GM12892 (cell line): Measurements from ENCODE around the gene ANO6.

Experiments used
- DNase-seq: peaks from one replicate; pipeline ENCODE4 v3.0.0; 2011; ENCODE audit not compliant: insufficient read length
- FAIRE-seq: peaks from 2 replicates; lab custom pipeline; 2011; peaks lifted over from hg19 to GRCh38; lab: Jason Lieb, UNC
- POLR2A ChIP-seq: IDR thresholded peaks from 2 replicates; pipeline ENCODE4 v1.6.1; 2011; ENCODE audit warnings: low read depth, low read length, control low read depth
- POLR2AphosphoS5 ChIP-seq: IDR thresholded peaks from 2 replicates; pipeline ENCODE4 v1.6.1; 2011; ENCODE audit warnings: low read depth, low read length, control low read depth
- TAF1 ChIP-seq: IDR thresholded peaks from 2 replicates; pipeline ENCODE4 v1.6.1; 2011; ENCODE audit warnings: low read depth, mild to moderate bottlenecking, control low read depth, low read length, borderline replicate concordance

Gene ANO6

DNA sequence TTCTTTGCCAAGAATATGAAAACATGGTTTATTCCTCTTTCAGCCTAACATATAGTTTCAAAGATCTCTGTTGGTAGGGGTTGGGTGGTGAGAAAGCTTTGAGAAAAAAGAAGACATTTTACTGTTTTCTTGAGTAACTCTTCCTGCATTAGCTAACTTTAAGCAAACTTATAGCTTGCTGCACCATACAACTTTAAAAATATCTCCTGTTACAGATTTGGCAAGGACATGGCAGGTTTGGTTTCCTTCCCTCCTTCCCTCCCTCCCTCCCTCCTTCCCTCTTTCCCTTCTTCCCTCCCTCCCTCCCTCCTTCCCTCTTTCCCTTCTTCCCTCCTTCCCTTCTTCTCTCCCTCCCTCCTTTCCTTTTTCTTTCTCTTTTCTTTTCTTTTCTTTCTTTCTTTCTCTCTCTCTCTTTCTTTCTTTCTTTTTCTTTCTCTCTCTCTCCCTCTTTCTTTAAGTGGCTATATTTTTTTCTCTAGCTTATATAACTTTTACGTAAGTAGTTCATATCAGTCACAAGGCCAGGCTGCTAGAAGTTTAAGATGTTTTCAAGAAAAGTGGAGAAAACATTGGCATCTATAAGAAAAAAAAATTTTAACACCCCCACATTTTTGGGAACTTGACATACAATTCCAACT, 26.0 kb upstream of the ANO6 start:
- no peak for FAIRE-seq
- no peak for DNase-seq
- no peak for TF ChIP-seq POLR2AphosphoS5
- TF ChIP-seq TAF1 = no peak
- no peak for TF ChIP-seq POLR2A

DNA sequence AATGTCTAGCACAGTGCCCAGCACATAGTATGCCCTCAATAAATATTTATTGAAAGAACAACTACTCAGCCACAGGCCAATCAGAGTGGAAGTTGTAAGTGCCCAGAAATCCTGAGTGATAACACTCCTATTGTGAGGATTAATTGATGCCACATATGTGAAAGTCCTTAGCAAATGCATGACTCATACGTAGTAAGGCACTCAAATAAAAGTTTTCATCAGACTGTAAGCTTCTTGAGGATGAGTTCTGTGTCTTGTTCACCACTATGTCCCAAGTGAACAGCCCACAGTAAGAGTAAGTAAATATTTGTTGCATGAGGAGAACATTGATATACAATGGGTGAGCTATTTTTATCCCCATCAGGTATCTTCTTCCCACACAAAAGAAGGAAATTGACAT, 24.7 kb upstream of the ANO6 start:
- no peak for TF ChIP-seq POLR2AphosphoS5
- TF ChIP-seq TAF1 = no peak
- TF ChIP-seq POLR2A = no peak
- DNase-seq = no peak
- FAIRE-seq = no peak

DNA sequence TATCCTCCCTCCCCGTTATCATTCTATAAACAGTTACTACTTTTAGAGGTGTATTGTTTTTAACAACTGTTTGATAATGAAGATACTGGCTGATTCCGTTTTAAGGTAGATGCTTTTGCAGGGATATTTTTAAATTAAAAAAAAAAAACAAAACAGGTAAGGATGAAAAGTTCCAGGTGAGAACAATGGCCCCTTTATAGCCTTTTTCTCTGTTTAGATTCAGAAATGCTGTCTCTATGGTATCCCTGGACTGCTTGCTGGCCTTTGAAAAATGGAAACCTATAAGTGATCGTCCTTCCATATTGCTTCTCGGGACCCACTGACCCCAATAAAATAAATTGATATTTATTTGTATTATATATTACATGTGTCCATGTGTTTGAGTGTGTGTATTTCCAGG, 23.2 kb upstream of the ANO6 start:
- TF ChIP-seq TAF1 (no peak), POLR2A (no peak), POLR2AphosphoS5 (no peak)
- DNase-seq (no peak), FAIRE-seq (no peak)

DNA sequence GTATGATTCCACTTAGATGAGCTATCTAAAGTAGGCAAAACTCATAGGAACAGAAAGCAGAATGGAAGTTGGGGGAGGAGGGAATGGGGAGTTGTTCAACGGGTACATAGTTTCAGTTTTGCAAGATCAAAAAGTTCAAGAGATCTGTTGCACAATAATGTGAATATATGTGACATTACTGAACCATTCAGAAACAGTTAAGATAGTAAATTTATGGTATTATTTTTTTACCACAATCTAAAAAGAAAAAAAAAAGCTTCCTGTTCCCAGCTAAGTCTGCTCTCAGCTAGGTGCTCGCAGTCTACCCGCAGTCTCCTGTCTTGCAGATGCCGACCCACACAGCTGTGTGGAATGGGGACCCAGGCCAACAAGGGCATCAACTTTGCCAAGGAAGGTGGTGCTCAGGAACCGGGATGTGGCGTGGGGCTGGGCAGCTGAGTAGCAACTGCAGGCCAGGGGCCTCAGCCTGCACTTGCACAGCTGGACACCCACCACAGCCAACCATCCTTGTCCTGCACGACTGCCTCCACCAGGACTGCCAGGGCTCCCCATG, 15.3 kb upstream of the ANO6 start:
- TF ChIP-seq POLR2A (no peak), TAF1 (no peak), POLR2AphosphoS5 (no peak)
- DNase-seq (no peak), FAIRE-seq (no peak)

DNA sequence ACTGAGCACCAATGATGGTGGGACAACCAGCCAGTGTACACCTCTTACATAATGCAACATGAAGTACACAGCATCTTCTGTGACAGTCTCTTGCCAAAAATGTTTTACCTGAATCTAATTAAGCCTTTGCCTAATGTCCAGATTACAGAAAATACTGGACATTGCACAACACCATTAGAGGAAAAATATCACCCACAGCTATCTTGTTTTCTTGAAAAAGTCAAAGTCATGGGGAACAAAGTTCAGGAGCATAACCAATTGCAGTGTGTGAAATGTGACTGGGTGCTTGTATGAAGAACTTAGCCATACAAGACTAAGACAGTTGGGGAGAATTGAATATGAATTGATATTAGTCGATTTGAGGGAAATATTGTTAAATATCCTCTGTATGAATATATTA, 12.1 kb upstream of the ANO6 start:
- no peak for TF ChIP-seq POLR2A
- TF ChIP-seq POLR2AphosphoS5 = no peak
- TF ChIP-seq TAF1 = no peak
- FAIRE-seq (no peak), DNase-seq (no peak)

DNA sequence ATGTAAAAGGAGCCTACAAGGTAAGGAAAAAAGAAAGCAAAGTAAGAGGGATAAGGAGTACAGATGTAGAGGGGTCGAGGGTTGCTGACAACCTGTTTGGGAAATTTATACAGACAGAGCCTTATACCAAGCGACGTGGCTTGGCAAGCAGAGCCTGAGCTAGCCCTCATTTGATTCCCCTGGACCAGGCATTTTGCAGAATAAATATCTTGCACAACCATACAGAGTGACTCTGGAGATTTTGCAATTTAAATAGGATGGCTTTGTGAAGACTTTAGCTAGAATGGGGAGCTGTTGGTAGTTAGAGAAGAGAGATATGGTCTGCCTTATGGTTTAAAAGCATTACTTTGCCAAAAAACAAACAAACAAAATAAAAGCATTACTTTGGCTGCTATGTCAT, 11.1 kb upstream of the ANO6 start:
- DNase-seq (no peak), FAIRE-seq (no peak)
- TF ChIP-seq POLR2A = no peak
- TF ChIP-seq POLR2AphosphoS5 = no peak
- TF ChIP-seq TAF1 = no peak

DNA sequence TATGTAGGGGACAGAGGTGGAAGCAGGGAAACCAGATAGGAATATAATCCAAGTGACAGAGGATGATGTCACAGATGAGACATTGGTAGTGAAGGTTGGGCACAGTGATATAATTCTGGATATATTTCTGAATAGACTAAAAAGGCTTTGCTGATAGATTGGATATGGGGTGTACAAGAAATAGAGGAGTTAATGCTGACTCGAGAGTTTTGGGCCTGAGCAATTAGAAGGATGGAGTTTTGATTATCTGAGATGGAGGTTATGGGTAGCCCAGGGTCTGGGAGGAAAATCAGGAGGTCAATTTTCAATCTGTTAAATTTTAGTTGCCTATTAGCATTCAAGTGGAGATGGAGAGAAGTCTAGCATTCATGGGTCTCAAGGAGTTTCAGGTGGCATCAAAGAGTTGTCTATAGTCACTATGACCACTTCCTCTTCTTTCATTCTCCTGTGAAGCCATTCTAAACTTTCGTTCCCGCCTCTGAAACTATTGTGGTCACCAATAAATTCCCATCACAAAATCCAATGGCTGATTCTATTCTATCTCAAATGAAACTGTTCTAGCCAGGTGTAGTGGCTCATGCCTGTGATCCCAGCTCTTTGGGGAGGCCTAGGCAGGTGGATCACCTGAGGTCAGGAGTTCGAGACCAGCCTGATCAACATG, 10.6 kb upstream of the ANO6 start:
- no peak for TF ChIP-seq POLR2AphosphoS5
- TF ChIP-seq POLR2A = no peak
- no peak for TF ChIP-seq TAF1
- DNase-seq (no peak), FAIRE-seq (no peak)

DNA sequence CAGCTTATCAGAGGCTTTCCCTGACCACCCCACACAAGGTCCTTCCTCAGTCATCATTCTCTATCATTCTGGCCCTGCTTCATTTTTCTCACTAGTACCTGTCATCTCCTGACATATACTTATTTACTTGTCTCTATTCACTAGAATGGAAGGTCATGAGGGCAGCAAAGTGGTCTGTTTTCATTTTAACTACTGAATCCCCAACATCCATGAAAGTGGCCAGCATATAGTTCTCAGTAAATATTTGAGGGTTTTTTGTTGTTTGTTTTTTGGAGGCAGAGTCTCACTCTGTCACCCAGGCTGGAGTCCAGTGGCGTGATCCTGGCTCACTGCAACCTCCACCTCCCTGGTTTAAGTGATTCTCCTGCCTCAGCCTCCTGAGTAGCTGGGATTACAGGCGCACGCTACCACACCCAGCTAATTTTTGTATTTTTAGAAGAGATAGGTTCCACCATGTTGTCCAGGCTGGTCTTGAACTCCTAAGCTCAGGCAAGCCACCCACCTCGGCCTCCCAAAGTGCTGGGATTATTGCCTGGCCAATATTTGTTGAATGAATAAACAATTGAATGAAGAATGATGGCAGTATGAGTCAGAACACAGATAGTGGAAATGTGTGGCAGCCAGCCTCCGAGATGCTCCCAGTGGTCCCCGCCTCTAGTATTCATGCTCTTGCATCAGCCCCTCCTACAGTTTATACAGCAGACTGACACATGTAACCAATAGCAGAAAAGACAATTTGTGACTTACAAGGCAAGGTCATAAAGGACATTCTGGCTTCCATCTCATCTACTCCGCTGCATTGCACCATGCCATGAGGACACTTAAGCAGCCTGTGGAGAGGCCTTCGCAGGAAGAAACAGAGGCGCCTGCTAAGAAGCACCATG, 7.0 kb upstream of the ANO6 start:
- FAIRE-seq (no peak), DNase-seq (no peak)
- TF ChIP-seq TAF1 (no peak), POLR2AphosphoS5 (no peak), POLR2A (no peak)

DNA sequence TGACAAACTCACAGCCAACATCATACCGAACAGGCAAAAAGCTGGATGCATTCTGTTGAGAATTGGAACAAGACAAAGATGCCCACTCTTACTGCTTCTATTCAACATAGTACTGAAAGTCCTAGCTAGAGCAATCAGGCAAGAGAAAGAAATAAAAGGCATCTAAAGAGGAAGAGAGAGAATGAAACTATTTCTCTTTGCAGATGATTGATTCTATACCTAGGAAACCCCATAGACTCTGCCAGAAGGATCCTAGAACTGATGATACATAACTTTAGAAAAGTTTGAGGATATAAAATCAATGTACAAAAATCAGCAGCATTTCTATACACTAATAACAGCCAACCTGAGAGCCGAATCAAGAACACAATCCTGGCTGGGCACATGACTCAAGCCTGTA, 6.1 kb upstream of the ANO6 start:
- FAIRE-seq (peak; percentile 21), DNase-seq (no peak)
- no peak for TF ChIP-seq POLR2A
- no peak for TF ChIP-seq TAF1
- no peak for TF ChIP-seq POLR2AphosphoS5

DNA sequence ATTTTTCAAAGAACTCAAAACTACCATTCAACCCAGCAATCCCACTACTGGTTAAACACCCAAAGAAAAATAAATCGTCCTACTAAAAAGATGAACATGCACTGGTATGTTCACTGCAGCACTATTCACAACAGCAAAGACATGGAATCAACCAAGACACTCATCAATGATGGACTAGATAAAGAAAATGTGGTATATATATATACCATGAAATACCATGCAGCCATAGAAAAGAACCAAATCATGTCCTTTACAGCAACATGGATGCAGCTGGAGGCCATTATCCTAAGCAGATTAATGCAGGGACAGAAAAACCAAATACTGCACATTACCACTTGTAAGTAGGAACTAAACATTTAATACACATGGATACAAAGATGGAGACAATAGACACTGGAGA, 3.8 kb upstream of the ANO6 start:
- DNase-seq = no peak
- FAIRE-seq = no peak
- no peak for TF ChIP-seq POLR2A

DNA sequence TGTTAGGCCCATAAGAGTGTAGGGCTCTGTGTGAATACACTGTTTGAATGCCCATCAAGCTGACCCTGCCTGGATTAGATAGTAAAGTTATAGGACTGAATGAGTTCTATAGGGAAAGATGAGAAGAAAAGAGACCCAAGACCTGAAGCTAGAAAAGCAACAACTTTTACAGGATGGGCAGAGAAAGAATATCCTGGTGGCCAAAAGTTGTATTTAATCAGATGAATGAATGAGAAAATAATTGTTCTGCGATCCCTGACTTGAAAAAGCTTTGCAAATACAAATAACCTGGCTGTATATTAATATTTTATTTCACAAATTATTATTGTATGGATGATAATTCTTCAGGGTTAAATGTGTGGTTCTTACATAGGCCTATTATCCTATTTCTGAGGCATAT, 2.8 kb upstream of the ANO6 start:
- DNase-seq = no peak
- FAIRE-seq = no peak
- TF ChIP-seq POLR2A (no peak), POLR2AphosphoS5 (no peak), TAF1 (no peak)
